ENCODE data around the gene LGR4. TPM values are rescaled to one million over a fixed set of nuclear protein-coding genes. Genes with fewer than 3 reads are reported as not detected.

Gene LGR4
- total and polyA plus RNA-seq, 2 of the 13 experiments (the other 11 are each of a cell fraction or from before 2014, with no cell fraction given) = 42.1 to 68.7 TPM

DNA sequence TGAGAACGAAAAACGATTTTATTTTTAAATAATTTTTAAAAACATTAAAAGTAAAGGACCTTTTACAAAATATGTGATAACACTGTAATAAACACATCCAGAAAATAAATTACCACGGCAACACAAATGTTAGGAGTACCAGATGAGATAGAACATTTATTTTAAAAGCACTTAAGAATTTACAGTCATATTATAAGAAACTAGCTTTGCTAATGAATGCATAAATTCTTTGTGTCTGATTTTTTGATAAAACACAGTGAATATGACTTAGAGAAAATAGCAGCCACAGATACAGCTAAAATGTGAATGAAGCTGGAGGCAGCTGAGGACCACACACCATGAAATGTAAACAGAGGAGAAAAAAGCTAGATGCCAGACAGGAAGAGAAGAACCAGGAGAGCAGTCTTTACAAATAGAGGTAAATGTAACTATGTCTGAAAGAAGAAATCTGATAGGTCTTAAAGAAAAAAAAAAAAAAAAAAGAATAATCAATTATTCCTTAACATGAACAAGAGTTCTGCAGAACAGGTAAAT lies 124.2 kb downstream of the LGR4 start:
- FAIRE-seq (no peak), DNase-seq (ENCODE audit: low spot score) (no peak), ATAC-seq (no peak)
- Histone ChIP-seq H3K27me3 (ENCODE audit: control insufficient read depth in 1 of 2, insufficient read depth in 2 of 2, low read length in 2 of 2) (no peaks in the 10 kb centered on the region), H3K4me2 (ENCODE audit: low read depth, low read length) (no peak overlapping the region), H3K4me3 (replicated peaks in 1 of 3; ENCODE audit: insufficient read depth in 1 of 3, low read depth in 2 of 3, low read length in 3 of 3) (no peak overlapping the region), H4K20me1 (ENCODE audit: insufficient read depth, low read length) (no peaks in the 10 kb centered on the region), H3K36me3 (replicated peaks in 1 of 2; ENCODE audit: control insufficient read depth in 1 of 2, insufficient read depth in 2 of 2, low read length in 2 of 2) (peaks cover 0 to 3% of the 10 kb centered on the region in 2 experiments; a peak in 2 of 5 replicates), H3K27ac (ENCODE audit: extremely low read length, insufficient read depth, low read length) (no peak overlapping the region), H2AFZ (ENCODE audit: low read length) (no peak overlapping the region), H3K9ac (ENCODE audit: insufficient read depth, low read depth, low read length) (no peak overlapping the region), H3K9me3 (ENCODE audit: low read length) (no peaks in the 10 kb centered on the region), H3K79me2 (ENCODE audit: insufficient read depth, low read length) (no peaks in the 10 kb centered on the region), H3K4me1 (ENCODE audit: insufficient read depth, low read length) (peaks cover 35% of the 10 kb centered on the region)
- intact Hi-C loops (cut with micrococcal nuclease; ENCODE audit: unreplicated experiment) = no loop called here
- in situ Hi-C loops (cut with HindIII; ENCODE audit: extremely low pct_ligation_motif_present, low pct_unique_long_range_greater_than_20kb) = no loop called here
- ChIA-PET POLR2A (interaction anchor here (0.7 to 1.3 kb wide), 3 partner anchors 11 to 48 kb away, joined by 3 to 5 read pairs (median 3); no protein-coding TSS in a partner anchor), CTCF (ENCODE audit: low intra/inter-chr PET ratio, low total read pairs) (no interaction called here)
- 34% methylated on average over 3 of the region's 3 CpGs for WGBS (ENCODE audit: low lambda C conversion rate)
- BruUV-seq (replicated peaks) = no TSS peak
- TF ChIP-seq MIER2 (CRISPR knock-in tag; IDR thresholded peaks at IDR 0.05) = no peak
- 0 out of 2 replicates have a peak, but pooled peaks have one; percentile 18 for TF ChIP-seq FOXA3 (CRISPR knock-in tag; IDR thresholded peaks at IDR 0.05)
- no peak for TF ChIP-seq CEBPG (CRISPR knock-in tag; IDR thresholded peaks at IDR 0.05)
- TF ChIP-seq, protein P1, sequence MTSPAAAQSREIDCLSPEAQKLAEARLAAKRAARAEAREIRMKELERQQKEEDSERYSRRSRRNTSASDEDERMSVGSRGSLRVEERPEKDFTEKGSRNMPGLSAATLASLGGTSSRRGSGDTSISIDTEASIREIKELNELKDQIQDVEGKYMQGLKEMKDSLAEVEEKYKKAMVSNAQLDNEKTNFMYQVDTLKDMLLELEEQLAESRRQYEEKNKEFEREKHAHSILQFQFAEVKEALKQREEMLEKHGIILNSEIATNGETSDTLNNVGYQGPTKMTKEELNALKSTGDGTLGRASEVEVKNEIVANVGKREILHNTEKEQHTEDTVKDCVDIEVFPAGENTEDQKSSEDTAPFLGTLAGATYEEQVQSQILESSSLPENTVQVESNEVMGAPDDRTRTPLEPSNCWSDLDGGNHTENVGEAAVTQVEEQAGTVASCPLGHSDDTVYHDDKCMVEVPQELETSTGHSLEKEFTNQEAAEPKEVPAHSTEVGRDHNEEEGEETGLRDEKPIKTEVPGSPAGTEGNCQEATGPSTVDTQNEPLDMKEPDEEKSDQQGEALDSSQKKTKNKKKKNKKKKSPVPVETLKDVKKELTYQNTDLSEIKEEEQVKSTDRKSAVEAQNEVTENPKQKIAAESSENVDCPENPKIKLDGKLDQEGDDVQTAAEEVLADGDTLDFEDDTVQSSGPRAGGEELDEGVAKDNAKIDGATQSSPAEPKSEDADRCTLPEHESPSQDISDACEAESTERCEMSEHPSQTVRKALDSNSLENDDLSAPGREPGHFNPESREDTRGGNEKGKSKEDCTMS (CRISPR knock-in tag; conservative IDR thresholded peaks at IDR 0.05) = no peak
- TF ChIP-seq NFKBIZ (CRISPR knock-in tag; IDR thresholded peaks at IDR 0.05) = no peak
- no peak for TF ChIP-seq ZNF772 (CRISPR knock-in tag; IDR thresholded peaks at IDR 0.05)

All from HepG2 (cell line).